ENCODE measurements around the gene KDM2B. TPM values are rescaled to one million over a fixed set of nuclear protein-coding genes. Genes with fewer than 3 reads are reported as not detected.

KDM2B gene
- total and polyA plus RNA-seq, 7 experiments from 2014 or later: 12.6 to 91.7 (median 76.1) TPM

GRCh38 chr12:121582583-121583333 lies 1.9 kb upstream of the KDM2B start:
- Mint-ChIP-seq H3K9me3 (no peaks in the 10 kb centered on the region), H3K4me3 (peak overlapping the region; percentile 35 to 98 (median 66)), H3K27ac (peak overlapping the region in 8 of 9 donors; percentile 88 to 99 (median 98)), H3K36me3 (peaks cover 0 to 8% (median 0%) of the 10 kb centered on the region in 5 donors), H3K4me1 (peaks cover 19 to 52% (median 46%) of the 10 kb centered on the region in 7 donors), H3K27me3 (no peaks in the 10 kb centered on the region)
- intact Hi-C loops (cut with micrococcal nuclease): loop anchor here in 1 of 2 donors (5.0 to 10.0 kb wide), 3 partner anchors 220 to 1392 kb away; partner anchors contain the start of genes DIABLO, OGFOD2 and SETD1B
- ChIA-PET POLR2A (interaction anchor here (0.6 to 6.6 kb wide), 11 partner anchors 7 to 220 kb away, joined by 3 to 127 read pairs (median 8); partner anchors contain the start of genes MORN3, ORAI1 and SETD1B), CTCF (interaction anchor here (0.7 to 1.9 kb wide), 6 partner anchors 14 to 250 kb away, joined by 3 to 5 read pairs (median 3); no protein-coding TSS in a partner anchor)
- Histone ChIP-seq H3K27me3 (ENCODE audit: control insufficient read depth in 2 of 2, insufficient read depth in 2 of 2, low read length in 2 of 2) (no peaks in the 10 kb centered on the region), H3K27ac (ENCODE audit: low read depth, low read length) (peak overlapping the region; percentile 91), H3K4me3 (ENCODE audit: low read length) (peak overlapping the region; percentile 9), H3K36me3 (ENCODE audit: control insufficient read depth in 2 of 3, insufficient read depth in 3 of 3, low read length in 3 of 3) (peaks cover 0 to 6% (median 0%) of the 10 kb centered on the region in 3 experiments), H3K9me3 (ENCODE audit: control insufficient read depth in 2 of 3, low read length in 3 of 3) (no peaks in the 10 kb centered on the region), H3K4me1 (ENCODE audit: control insufficient read depth in 2 of 2, insufficient read depth in 2 of 2, low read length in 2 of 2) (peaks cover 26 to 28% of the 10 kb centered on the region in 2 donors)
- DNase-seq: no peak
- ATAC-seq: no peak

GRCh38 chr12:121581686-121582429 lies 1.0 kb upstream of the KDM2B start:
- Histone ChIP-seq H3K27me3 (ENCODE audit: control insufficient read depth in 2 of 2, insufficient read depth in 2 of 2, low read length in 2 of 2) (no peaks in the 10 kb centered on the region), H3K36me3 (ENCODE audit: control insufficient read depth in 2 of 3, insufficient read depth in 3 of 3, low read length in 3 of 3) (peaks cover 0 to 6% (median 0%) of the 10 kb centered on the region in 3 experiments), H3K4me3 (ENCODE audit: low read length) (peak overlapping the region; percentile 75), H3K27ac (ENCODE audit: low read depth, low read length) (peak overlapping the region; percentile 91), H3K9me3 (ENCODE audit: control insufficient read depth in 2 of 3, low read length in 3 of 3) (no peaks in the 10 kb centered on the region), H3K4me1 (ENCODE audit: control insufficient read depth in 2 of 2, insufficient read depth in 2 of 2, low read length in 2 of 2) (peaks cover 28 to 30% of the 10 kb centered on the region in 2 donors)
- intact Hi-C loops (cut with micrococcal nuclease): loop anchor here (1.0 to 10.0 kb wide), 6 partner anchors 8 to 1393 kb away; partner anchors contain the start of genes DIABLO (in 1 of the 2), OGFOD2 (in 1 of the 2) and SETD1B (in 1 of the 2)
- Mint-ChIP-seq H3K4me3 (peak overlapping the region; percentile 92 to 100 (median 98)), H3K27ac (peak overlapping the region; percentile 92 to 99 (median 98)), H3K4me1 (peaks cover 24 to 61% (median 49%) of the 10 kb centered on the region in 7 donors), H3K9me3 (no peaks in the 10 kb centered on the region), H3K36me3 (peaks cover 0 to 6% (median 0%) of the 10 kb centered on the region in 5 donors), H3K27me3 (no peaks in the 10 kb centered on the region)
- ChIA-PET CTCF (interaction anchor here (0.6 to 1.5 kb wide), 8 partner anchors 8 to 100 kb away, joined by 3 to 11 read pairs (median 4); no protein-coding TSS in a partner anchor), POLR2A (interaction anchor here (0.6 to 6.6 kb wide), 16 partner anchors 8 to 221 kb away, joined by 3 to 127 read pairs (median 6); partner anchors contain the start of genes MORN3, ORAI1 and SETD1B)
- DNase-seq: peak in 3 of 9 donors; percentile 10 to 14 (median 11)
- ATAC-seq: peak; percentile 25

GRCh38 chr12:121579981-121580868 lies 598 bp downstream of the KDM2B start:
- POLR2A ChIA-PET: interaction anchor here (0.6 to 6.6 kb wide), 29 partner anchors 10 to 1878 kb away, joined by 3 to 127 read pairs (median 4); partner anchors contain the start of genes MORN3, ORAI1, SETD1B and SNRNP35
- Mint-ChIP-seq H3K4me1 (peaks cover 24 to 58% (median 49%) of the 10 kb centered on the region in 7 donors), H3K27me3 (no peaks in the 10 kb centered on the region), H3K4me3 (peak overlapping the region; percentile 92 to 100 (median 98)), H3K27ac (peak overlapping the region; percentile 92 to 99 (median 99)), H3K36me3 (peaks cover 0 to 13% (median 8%) of the 10 kb centered on the region in 5 donors), H3K9me3 (no peaks in the 10 kb centered on the region)
- peak; percentile 61 to 79 (median 74) for DNase-seq
- ATAC-seq: peak; percentile 76
- H3K27ac ChIP-seq (ENCODE audit: low read depth, low read length): peak overlapping the region; percentile 91
- H3K4me3 ChIP-seq (ENCODE audit: low read length): peak overlapping the region; percentile 75
- CTCF ChIA-PET: interaction anchor here (0.7 to 2.7 kb wide), 8 partner anchors 11 to 91 kb away, joined by 4 to 11 read pairs (median 6); partner anchors contain the start of genes MORN3 and ORAI1
- peaks cover 25 to 28% of the 10 kb centered on the region in 2 donors for H3K4me1 ChIP-seq (ENCODE audit: control insufficient read depth in 2 of 2, insufficient read depth in 2 of 2, low read length in 2 of 2)
- H3K9me3 ChIP-seq (ENCODE audit: control insufficient read depth in 2 of 3, low read length in 3 of 3): no peaks in the 10 kb centered on the region
- intact Hi-C loops (cut with micrococcal nuclease): loop anchor here (1.0 to 10.0 kb wide), 12 partner anchors 10 to 1395 kb away; partner anchors contain the start of genes ORAI1 (in 2 of the 2), DIABLO (in 1 of the 2), OGFOD2 (in 1 of the 2) and SETD1B (in 1 of the 2)
- no peaks in the 10 kb centered on the region for H3K27me3 ChIP-seq (ENCODE audit: control insufficient read depth in 2 of 2, insufficient read depth in 2 of 2, low read length in 2 of 2)
- peaks cover 0 to 14% (median 6%) of the 10 kb centered on the region in 3 experiments for H3K36me3 ChIP-seq (ENCODE audit: control insufficient read depth in 2 of 3, insufficient read depth in 3 of 3, low read length in 3 of 3)

GRCh38 chr12:121579190-121579791 lies 1.5 kb downstream of the KDM2B start:
- Histone ChIP-seq H3K4me3 (ENCODE audit: low read length) (peak overlapping the region; percentile 75), H3K36me3 (ENCODE audit: control insufficient read depth in 2 of 3, insufficient read depth in 3 of 3, low read length in 3 of 3) (peaks cover 0 to 23% (median 7%) of the 10 kb centered on the region in 3 experiments), H3K27me3 (ENCODE audit: control insufficient read depth in 2 of 2, insufficient read depth in 2 of 2, low read length in 2 of 2) (no peaks in the 10 kb centered on the region), H3K9me3 (ENCODE audit: control insufficient read depth in 2 of 3, low read length in 3 of 3) (no peaks in the 10 kb centered on the region), H3K27ac (ENCODE audit: low read depth, low read length) (peak overlapping the region; percentile 91), H3K4me1 (ENCODE audit: control insufficient read depth in 2 of 2, insufficient read depth in 2 of 2, low read length in 2 of 2) (peaks cover 25 to 28% of the 10 kb centered on the region in 2 donors)
- no peaks in the 10 kb centered on the region for H3K9me3 Mint-ChIP-seq
- ChIA-PET CTCF (interaction anchor here (0.7 to 2.7 kb wide), 11 partner anchors 12 to 215 kb away, joined by 3 to 11 read pairs (median 5); partner anchors contain the start of genes MORN3 and ORAI1), POLR2A (interaction anchor here (0.6 to 6.6 kb wide), 20 partner anchors 10 to 1878 kb away, joined by 3 to 127 read pairs (median 4); partner anchors contain the start of genes ORAI1, SETD1B and SNRNP35)
- H3K4me3 Mint-ChIP-seq: peak overlapping the region; percentile 92 to 100 (median 98)
- ATAC-seq: peak; percentile 23
- DNase-seq: peak in 8 of 9 donors; percentile 22 to 44 (median 32)
- H3K27ac Mint-ChIP-seq: peak overlapping the region; percentile 92 to 99 (median 99)
- H3K36me3 Mint-ChIP-seq: peaks cover 3 to 16% (median 11%) of the 10 kb centered on the region in 5 donors
- no peaks in the 10 kb centered on the region for H3K27me3 Mint-ChIP-seq
- peaks cover 24 to 58% (median 49%) of the 10 kb centered on the region in 7 donors for H3K4me1 Mint-ChIP-seq
- intact Hi-C loops (cut with micrococcal nuclease): loop anchor here in 1 of 2 donors (1.0 to 2.0 kb wide), 3 partner anchors 42 to 79 kb away; no protein-coding TSS in a partner anchor

All from naive thymus-derived CD4-positive, alpha-beta T cell (primary cell).